Activated naive CD4-positive, alpha-beta T cell treated with Interleukin-2 at 50 U/mL for 16 hours (primary cell): ENCODE results near the gene CLDN5.

Experiments used
- DNase-seq: peaks from one replicate; pipeline ENCODE4 v3.0.0-alpha.2; 2020

The CLDN5 gene

GRCh38 chr22:19478901-19479354 lies 45.3 kb downstream of the CLDN5 start, which contains the start of gene UFD1:
Gene UFD1 (minus strand): TSS chr22:19479193. CDS start chr22:19479085, 108 bp downstream.
- peak; percentile 83 for DNase-seq

DNA sequence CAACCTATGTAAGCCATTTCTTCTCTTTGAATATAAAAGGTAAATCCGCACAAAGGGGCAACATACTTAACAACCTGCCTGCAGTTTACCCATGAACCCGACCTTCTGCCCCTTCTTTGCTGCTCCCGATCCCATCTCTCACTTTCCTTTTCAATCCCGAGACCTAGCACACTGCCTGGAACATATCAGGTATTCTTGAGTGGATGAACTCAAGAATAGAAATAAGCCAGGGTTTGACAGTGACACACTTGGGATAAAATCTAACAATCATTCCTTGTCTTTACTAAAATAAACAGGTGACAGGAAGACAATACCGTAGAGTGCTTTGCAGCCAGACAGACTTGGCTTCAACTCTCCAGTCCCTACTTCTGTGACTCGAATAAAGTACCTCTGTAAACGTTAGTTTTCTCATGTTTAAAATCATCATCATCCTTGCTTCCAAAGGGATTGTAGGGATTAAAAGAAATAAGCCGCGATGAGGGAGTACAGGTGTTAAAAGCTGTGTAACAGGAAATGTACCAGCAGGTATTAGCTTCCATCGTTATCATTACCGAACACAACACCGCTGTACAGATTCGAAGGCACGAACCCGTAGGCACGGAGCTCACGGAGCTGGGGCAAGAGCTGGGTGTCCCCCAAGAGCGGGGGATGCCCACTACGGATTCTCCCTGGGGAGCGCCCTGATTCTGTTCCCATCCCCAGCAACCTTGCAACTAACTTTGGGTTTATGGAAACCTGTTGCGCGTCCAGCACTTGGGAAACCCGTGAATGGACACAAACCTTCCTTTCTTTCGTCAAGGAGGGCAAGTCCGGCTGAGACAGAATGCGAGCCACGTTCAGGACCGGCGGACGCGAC lies 45.9 kb downstream of the CLDN5 start:
- DNase-seq = peak; percentile 21

DNA sequence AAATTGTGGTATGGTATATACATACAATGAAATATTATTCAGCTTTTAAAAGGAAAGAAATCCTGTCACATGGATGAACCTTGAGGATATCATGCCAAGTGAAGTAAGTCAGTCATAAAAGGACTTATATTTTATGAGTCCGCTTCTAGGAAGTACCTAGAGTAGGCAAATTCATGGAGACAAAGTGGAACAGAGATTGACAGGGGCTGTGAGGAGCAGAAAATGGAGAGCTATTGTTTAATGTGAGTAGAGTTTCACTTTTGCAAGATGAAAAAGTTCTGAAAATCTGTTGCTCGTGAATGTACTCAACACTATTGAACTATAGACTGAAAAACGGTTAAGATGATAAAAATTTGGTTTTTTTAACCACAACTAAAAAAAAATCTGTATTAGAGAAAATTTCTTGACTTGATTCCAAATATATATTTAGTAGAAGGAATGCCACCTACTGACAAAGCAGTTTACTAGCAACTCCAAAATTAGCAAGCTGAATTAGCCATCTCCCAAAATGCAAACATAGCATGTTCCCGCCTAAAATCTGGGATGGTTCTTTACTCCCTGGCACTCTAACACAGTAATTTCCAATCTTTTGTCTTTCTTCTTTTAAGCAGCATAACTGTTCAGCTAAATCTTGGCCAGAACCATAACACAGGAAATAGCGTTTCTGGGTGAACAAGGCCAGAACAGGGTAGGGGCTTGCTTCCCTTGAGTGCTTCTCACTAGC lies 46.7 kb downstream of the CLDN5 start:
- no peak for DNase-seq

DNA sequence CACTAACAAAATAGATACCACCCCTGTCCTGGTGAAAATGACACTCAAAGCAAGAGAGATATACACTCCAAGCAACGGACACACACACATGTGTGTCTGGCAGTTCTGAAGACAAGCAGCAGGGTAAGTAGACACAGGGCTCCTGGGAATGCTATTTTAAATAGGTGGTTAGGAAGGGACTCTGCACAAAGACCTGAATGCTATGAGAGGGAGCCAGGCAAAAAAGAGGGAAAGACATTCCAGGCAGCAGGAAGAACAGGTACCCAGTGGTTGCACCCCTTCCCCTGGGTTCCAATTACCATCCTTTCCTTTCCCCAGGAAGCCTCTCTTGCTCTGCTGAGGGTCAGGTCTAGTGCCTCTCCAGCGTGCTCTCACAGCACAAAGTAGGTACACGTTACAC lies 48.2 kb downstream of the CLDN5 start:
- no peak for DNase-seq

GRCh38 chr22:19473578-19473977 lies 50.6 kb downstream of the CLDN5 start:
- DNase-seq = no peak
